Middle frontal gyrus (tissue), 1 donor: ENCODE measurements around the gene GNG7.

ENCODE experiments used
- DNase-seq: peaks from one replicate; pipeline ENCODE4 v3.0.0-alpha.2; 2015; ENCODE audit warnings: low spot score; ENCODE audit errors: extremely low spot score

GNG7 gene

GRCh38 chr19:2702170-2703076 lies at the start of gene GNG7:
GNG7 (minus strand) TSS chr19:2702694; CDS start chr19:2520688, 182,006 bp downstream.
- DNase-seq: peak; percentile 92

DNA sequence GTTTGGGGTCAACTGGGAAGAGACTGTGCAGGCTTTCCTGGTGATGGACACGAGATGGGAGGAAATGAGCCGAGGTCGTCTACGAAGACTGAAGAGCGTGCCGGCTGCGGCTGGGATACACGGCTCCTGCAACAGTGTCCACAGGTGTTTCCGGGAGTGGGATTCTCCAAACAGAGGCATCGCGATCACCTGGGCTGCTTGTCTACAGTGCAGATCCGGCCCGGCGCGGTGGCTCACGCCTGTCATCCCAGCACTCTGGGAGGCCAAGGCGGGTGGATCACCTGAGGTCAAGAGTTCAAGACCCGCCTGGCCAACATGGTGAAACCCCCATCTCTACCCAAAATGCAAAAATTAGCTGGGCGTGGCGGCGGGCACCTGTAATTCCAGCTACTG lies 48.9 kb upstream of the GNG7 start:
- no peak for DNase-seq

GRCh38 chr19:2750808-2751437 lies 48.4 kb upstream of the GNG7 start:
- DNase-seq: no peak

GRCh38 chr19:2747349-2747748 lies 44.9 kb upstream of the GNG7 start:
- no peak for DNase-seq

DNA sequence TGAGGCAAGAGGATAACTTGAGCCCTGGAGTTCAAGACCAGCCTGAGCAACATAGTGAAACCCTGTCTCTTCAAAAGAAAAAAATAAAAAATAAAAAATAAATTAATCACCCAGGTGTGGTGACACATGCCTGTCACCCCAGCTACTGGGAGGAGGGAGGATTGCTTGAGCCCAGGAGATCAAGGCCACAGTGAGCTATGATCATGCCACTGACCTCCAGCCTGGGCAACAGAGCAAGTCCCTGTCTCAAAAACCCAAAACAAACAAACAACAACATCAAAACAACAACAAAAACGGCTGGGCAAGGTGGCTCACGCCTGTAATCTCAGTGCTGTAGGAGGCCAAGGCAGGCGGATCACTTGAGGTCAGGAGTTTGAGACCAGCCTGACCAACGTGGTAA lies 41.6 kb upstream of the GNG7 start:
- DNase-seq: no peak

GRCh38 chr19:2743099-2743498 lies 40.6 kb upstream of the GNG7 start:
- DNase-seq: peak; percentile 30

DNA sequence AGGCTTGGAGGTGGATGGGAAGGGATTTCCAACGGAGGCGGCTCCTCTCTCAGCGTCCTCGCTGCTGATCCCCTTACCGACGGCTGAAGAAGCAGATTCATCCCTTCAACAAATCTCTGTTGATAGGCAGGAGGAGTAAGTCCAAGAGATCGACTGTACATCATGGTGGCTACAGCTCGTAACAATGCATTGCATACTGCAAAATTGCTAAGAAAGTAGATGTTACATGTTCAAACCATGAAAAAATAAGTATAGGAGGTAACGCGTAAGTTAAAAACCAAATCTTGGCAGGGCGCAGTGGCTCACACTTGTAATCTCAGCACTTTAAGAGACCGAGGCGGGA lies 37.8 kb upstream of the GNG7 start:
- no peak for DNase-seq

DNA sequence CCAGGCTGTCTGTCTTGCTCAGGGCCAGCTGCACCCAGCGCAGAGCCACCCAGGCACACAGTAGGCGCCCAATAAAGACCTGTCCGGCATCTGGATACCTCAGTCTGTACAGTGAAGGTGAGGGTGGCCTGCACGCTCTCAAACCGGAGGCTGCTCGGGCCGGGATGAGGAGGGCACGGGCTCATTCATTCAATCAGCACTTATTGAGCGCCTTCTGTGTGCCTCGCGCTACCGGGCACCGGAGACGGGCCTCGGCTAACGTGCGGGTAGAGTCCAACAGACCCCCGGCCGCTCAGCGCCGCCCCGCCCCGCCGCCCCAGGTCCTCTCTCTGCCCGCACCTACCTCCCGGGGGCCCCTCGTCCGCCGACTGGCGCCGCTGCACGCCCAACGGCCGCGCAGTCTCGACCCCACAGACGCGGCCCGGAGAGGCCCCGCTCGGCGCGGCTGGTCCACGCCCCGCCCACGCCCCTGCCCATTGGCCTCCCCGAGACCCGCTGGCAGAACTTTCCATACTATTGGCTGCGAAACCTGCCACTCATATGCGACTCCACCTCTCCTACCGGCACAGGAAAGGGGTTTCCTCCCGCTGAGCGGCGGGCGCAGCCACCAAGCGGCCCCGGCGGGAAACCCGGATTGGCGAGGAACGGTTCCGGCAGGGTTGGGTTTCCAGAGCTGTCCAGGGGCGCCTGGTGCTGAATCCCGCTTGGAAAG lies 37.3 kb upstream of the GNG7 start, which contains the start of gene SLC39A3:
Gene SLC39A3, minus strand, starts transcription at position 416 of the 712 bp plus-strand sequence. CDS start 2,760 bp downstream, outside the sequence.
- DNase-seq: peak; percentile 98

GRCh38 chr19:2736550-2737190 lies 34.2 kb upstream of the GNG7 start:
- DNase-seq: no peak

GRCh38 chr19:2735374-2735773 lies 32.9 kb upstream of the GNG7 start:
- DNase-seq: no peak

DNA sequence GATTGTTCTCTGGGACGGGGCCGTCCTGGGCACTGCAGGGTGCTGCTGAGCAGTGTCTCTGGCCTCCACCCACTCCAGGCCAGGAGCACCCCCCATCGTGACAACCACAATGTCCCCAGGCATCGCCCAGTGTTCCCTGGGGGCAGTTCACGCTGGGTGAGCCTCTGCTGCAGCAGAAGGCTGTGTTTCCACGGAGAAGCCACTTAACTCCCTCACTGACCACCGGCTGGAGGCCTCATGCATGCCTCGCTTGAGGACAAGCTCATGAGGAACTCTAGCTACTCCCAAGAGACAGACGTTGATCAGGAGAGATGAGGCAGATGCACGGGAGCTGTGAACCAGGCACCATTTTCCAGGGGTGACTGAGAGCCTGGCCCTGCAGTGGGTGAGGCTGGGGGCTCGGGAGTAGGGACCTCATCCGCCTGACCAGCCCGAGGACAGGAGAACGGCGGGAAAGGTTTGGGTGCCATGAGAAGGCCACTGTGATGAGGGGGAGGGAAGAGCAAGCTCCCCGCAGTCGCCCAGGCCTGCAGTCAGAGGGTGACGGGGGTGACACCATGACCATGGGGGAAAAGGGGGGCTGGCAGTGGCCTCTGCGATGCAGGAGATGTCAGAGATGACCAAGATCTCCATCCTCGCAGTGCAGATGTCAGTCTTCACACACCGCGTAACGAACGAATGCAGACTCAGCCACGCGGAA lies 32.2 kb upstream of the GNG7 start:
- DNase-seq: no peak

GRCh38 chr19:2733930-2734588 lies 31.6 kb upstream of the GNG7 start:
- no peak for DNase-seq

- no peak for DNase-seq
Measured at GRCh38 chr19:2732883-2733282, 30.4 kb upstream of the GNG7 start.

- DNase-seq: no peak
Measured at GRCh38 chr19:2732157-2732725, 29.7 kb upstream of the GNG7 start.

GRCh38 chr19:2731181-2731995 lies 28.9 kb upstream of the GNG7 start:
- DNase-seq: no peak

DNA sequence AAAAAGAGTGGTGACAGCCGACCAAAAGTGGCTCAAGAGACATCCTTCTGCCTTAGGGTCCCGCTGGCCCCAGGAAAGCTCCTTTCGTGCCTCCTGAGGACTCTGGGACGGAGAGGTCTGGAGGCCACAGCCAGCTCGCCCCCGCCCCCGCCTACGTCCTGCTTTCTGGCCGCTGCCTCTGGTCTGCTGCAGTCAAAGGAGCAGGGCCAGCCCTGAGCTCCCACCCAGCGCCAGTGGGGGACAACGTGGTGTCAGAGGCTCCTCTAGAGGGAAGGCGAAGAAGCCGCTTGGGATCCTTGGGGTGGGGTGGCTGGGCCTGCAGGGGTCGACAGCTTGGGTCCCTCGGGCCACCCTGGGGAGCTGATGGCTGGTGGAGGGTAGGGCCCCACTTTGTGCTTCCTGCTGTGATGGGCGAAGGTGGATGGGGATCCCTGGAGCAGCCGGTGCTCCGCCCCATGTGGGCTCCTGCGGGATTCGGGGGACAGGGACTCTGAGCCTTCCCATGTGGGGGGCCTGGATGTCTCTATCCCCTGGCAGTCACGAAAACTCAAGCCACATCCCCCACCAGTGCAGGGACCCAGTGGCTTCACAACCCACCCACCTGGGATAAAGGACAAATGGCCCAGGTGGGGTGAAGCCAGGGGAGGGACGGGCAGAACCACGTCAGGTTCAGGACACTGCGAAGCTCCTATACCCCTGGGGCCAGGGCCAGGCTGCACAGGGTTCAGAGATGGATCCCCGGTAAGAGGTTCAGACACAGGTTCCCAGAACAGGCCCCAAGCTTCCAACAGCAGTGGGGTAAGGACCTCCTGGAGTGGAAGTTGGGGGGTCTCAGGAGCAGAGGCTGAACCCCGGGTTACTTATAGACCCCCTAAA lies 27.7 kb upstream of the GNG7 start:
- DNase-seq: no peak

GRCh38 chr19:2728783-2729387 lies 26.4 kb upstream of the GNG7 start:
- DNase-seq: no peak

- DNase-seq: no peak
Measured at GRCh38 chr19:2727640-2727944, 25.1 kb upstream of the GNG7 start.
